Neuronal stem cell (in vitro differentiated cells): Measurements from ENCODE around the gene SOX13.

Experiments used
- DNase-seq: peaks from one replicate; pipeline ENCODE4 v3.0.0-alpha.2; 2013; ENCODE audit warnings: low spot score
- H2AFZ ChIP-seq: one replicate; pipeline ENCODE4 v1.6.1; 2013; ENCODE audit warnings: mild to moderate bottlenecking, low read length, inconsistent platforms
- H2AK5ac ChIP-seq: 2 replicates; pipeline ENCODE4 v1.6.1; 2013; ENCODE audit warnings: low read depth, mild to moderate bottlenecking, inconsistent platforms, low read length, moderate library complexity, mixed read lengths
- H2BK120ac ChIP-seq: 2 replicates; pipeline ENCODE4 v1.6.1; 2013; ENCODE audit warnings: low read depth, mild to moderate bottlenecking, inconsistent platforms, low read length, moderate library complexity, mixed read lengths
- H2BK12ac ChIP-seq: one replicate; pipeline ENCODE4 v1.6.1; 2013; ENCODE audit warnings: low read length, inconsistent platforms
- H2BK15ac ChIP-seq: 2 replicates; pipeline ENCODE4 v1.6.1; 2013; ENCODE audit warnings: mild to moderate bottlenecking, low read length, inconsistent platforms, mixed read lengths
- H2BK5ac ChIP-seq: one replicate; pipeline ENCODE4 v1.6.1; 2013; ENCODE audit warnings: inconsistent platforms, mild to moderate bottlenecking, low read length, moderate library complexity
- H3K14ac ChIP-seq: one replicate; pipeline ENCODE4 v1.6.1; 2013; ENCODE audit warnings: low read length, inconsistent platforms
- H3K18ac ChIP-seq: 2 replicates; pipeline ENCODE4 v1.6.1; 2013; ENCODE audit warnings: low read length, inconsistent platforms
- H3K23ac ChIP-seq: 2 replicates; pipeline ENCODE4 v1.6.1; 2013; ENCODE audit warnings: low read depth, mild to moderate bottlenecking, mixed read lengths, low read length, inconsistent platforms; ENCODE audit not compliant: poor library complexity
- H3K27ac ChIP-seq: replicated peaks from 3 replicates; pipeline ENCODE4 v1.5.1; 2013; ENCODE audit warnings: low read length, inconsistent platforms
- H3K27me3 ChIP-seq, 3 experiments: 2 replicates each; pipeline ENCODE4 v1.6.1; 2013; ENCODE audit warnings: low read length in 3 of 3, mild to moderate bottlenecking in 2 of 3, inconsistent platforms in 1 of 3, low read depth in 1 of 3, mixed read lengths in 1 of 3, moderate library complexity in 1 of 3; ENCODE audit not compliant: control insufficient read depth in 3 of 3, insufficient read depth in 3 of 3
- H3K36me3 ChIP-seq, 2 donors: replicated peaks in 1 of 2; 2 replicates each; pipeline ENCODE4 v1.6.1; 2013; ENCODE audit warnings: low read length in 2 of 2; ENCODE audit not compliant: control insufficient read depth in 2 of 2, insufficient read depth in 2 of 2
- H3K4ac ChIP-seq: 2 replicates; pipeline ENCODE4 v1.6.1; 2013; ENCODE audit warnings: inconsistent platforms, mild to moderate bottlenecking, low read length, moderate library complexity
- H3K4me1 ChIP-seq, 2 donors: 1 replicate in 1 of 2; 2 replicates in 1 of 2; pipeline ENCODE4 v1.6.1; 2013; ENCODE audit warnings: low read length in 2 of 2, low read depth in 1 of 2; ENCODE audit not compliant: control insufficient read depth in 2 of 2, insufficient read depth in 1 of 2
- H3K4me2 ChIP-seq: one replicate; pipeline ENCODE4 v1.6.1; 2013; ENCODE audit warnings: mild to moderate bottlenecking, low read length, inconsistent platforms; ENCODE audit not compliant: insufficient read depth, poor library complexity, severe bottlenecking
- H3K4me3 ChIP-seq, 2 donors: 2 replicates each; pipeline ENCODE4 v1.5.1; 2013; ENCODE audit warnings: low read length in 2 of 2, mild to moderate bottlenecking in 2 of 2, inconsistent platforms in 1 of 2, moderate library complexity in 1 of 2
- H3K79me1 ChIP-seq: one replicate; pipeline ENCODE4 v1.6.1; 2013; ENCODE audit warnings: low read depth, mild to moderate bottlenecking, inconsistent platforms, low read length, moderate library complexity
- H3K9ac ChIP-seq: one replicate; pipeline ENCODE4 v1.6.1; 2013; ENCODE audit warnings: mild to moderate bottlenecking, low read depth, low read length, inconsistent platforms; ENCODE audit not compliant: poor library complexity
- H3K9me3 ChIP-seq, 2 donors: replicated peaks in 1 of 2; 2 replicates each; pipeline versions ENCODE3 to v1.6.1; 2013; ENCODE audit warnings: low read length in 2 of 2, mild to moderate bottlenecking in 2 of 2, inconsistent platforms in 1 of 2, low read depth in 1 of 2, mixed read lengths in 1 of 2, moderate library complexity in 1 of 2; ENCODE audit not compliant: control insufficient read depth in 2 of 2, insufficient read depth in 1 of 2
- H4K8ac ChIP-seq: one replicate; pipeline ENCODE4 v1.6.1; 2013; ENCODE audit warnings: low read depth, mild to moderate bottlenecking, inconsistent platforms, low read length, moderate library complexity
- H4K91ac ChIP-seq: one replicate; pipeline ENCODE4 v1.6.1; 2013; ENCODE audit warnings: low read length, low read depth, mild to moderate bottlenecking, inconsistent platforms; ENCODE audit not compliant: poor library complexity
- WGBS, 2 donors: extraction: QIAGEN DNeasy Blood & Tissue Kit; methylation state at CpG; one replicate each; pipeline ENCODE4 v1.1.7; 2013; ENCODE audit warnings: missing lambda C conversion rate in 2 of 2, mixed read lengths in 1 of 2; ENCODE audit not compliant: insufficient read length in 2 of 2, insufficient replicate concordance in 1 of 2; ENCODE audit errors: extremely low coverage in 2 of 2; 5-methylcytosine and 5-hydroxymethylcytosine counted together

The SOX13 gene

DNA sequence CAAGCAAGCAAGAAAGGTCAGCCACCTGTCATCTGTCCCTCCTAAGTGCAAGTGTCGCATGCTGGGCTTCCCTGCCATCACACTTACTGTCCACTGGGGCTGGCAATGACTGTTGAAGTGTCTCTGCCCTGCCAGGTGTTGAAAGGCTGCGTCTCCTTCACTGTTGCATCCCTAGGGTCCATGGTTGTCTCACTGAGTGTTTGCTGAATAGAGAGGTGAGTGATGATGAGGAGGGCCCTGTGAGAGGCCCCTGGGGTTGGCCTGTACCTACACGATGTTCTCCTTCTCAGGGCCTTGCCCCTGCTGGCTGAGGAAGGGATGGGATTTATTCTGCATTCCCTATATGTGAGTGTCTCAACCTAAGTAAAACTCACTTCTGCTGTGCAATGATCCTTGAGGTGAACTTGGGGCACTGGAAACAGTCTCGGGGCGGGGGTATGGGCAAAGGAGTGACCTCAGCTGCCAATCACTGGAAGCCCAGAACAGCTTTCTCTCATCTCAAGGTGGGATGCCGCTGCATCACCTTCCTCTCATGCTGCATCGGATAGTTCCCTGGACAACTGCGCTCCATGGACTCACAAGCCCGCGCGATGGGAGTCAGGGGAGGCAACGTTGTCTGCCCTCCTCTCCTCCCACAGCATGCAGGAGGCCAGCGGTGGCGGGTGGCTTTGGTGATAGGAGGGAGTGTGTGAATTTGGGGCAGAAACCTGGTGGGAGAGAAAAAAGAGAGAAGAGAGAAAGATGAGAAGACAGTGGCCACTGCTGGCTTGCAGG, 35.8 kb upstream of the SOX13 start:
- H3K79me1 ChIP-seq = no peaks in the 10 kb centered on the region
- peak overlapping the region; percentile 32 for H2AFZ ChIP-seq
- peaks cover 2 to 8% of the 10 kb centered on the region in 2 donors for H3K4me1 ChIP-seq
- H4K8ac ChIP-seq = no peak overlapping the region
- H2BK5ac ChIP-seq = no peak overlapping the region
- no peak for DNase-seq
- H3K9ac ChIP-seq = no peak overlapping the region
- H3K27me3 ChIP-seq = peaks cover 0 to 16% (median 0%) of the 10 kb centered on the region in 3 experiments
- H3K4me2 ChIP-seq = no peak overlapping the region
- H2BK12ac ChIP-seq = no peak overlapping the region
- no peak overlapping the region for H3K4ac ChIP-seq
- peaks cover 0 to 1% of the 10 kb centered on the region in 2 donors for H3K9me3 ChIP-seq
- H3K18ac ChIP-seq = peak overlapping the region; percentile 15
- no peak overlapping the region for H2AK5ac ChIP-seq
- H3K36me3 ChIP-seq = no peaks in the 10 kb centered on the region
- H3K23ac ChIP-seq = no peak overlapping the region
- H3K27ac ChIP-seq = no peak overlapping the region
- no peak overlapping the region for H2BK120ac ChIP-seq
- WGBS, 2 donors = no CpG with 5 or more reads among the region's 14 CpGs
- peak overlapping the region; percentile 26 for H2BK15ac ChIP-seq
- no peak overlapping the region for H3K4me3 ChIP-seq
- no peak overlapping the region for H3K14ac ChIP-seq
- H4K91ac ChIP-seq = no peak overlapping the region

DNA sequence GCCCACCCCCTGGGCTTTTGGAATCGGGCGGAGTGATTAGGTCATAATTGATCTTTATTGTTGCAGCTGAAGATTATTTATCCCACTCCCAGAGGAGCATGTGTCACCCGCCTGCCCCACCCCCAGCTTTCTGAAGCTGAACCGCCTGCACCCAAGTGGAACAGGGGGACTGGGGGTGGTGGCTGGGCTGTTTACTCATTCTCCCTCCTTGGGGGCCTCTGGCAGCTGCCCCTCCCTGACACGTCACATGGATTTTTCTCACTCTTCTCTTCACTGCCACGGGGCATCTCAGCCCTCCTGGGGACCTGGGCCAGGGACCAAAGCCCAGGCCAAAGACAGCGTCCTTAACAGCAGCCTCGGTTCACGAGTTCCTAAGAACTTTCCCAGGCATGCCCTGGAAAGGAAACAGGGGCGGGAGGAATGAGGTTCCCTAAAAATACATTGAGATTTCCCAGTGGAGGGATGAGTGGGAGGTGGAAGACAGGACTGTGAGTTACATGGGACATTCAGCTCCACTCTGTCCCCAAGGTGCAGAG, 31.6 kb upstream of the SOX13 start:
- Histone ChIP-seq H3K27me3 (no peaks in the 10 kb centered on the region), H3K4me3 (no peak overlapping the region), H2AFZ (peak overlapping the region; percentile 41), H3K9ac (no peak overlapping the region), H2BK120ac (no peak overlapping the region), H4K91ac (no peak overlapping the region), H3K9me3 (peaks cover 1 to 4% of the 10 kb centered on the region in 2 donors), H3K79me1 (no peaks in the 10 kb centered on the region), H3K23ac (no peak overlapping the region), H3K36me3 (no peaks in the 10 kb centered on the region), H3K14ac (no peak overlapping the region), H2BK5ac (no peak overlapping the region), H4K8ac (no peak overlapping the region), H3K4ac (no peak overlapping the region), H2BK15ac (peak overlapping the region; percentile 61), H3K4me1 (peaks cover 2 to 6% of the 10 kb centered on the region in 2 donors), H3K27ac (no peak overlapping the region), H2BK12ac (no peak overlapping the region), H2AK5ac (no peak overlapping the region), H3K4me2 (no peak overlapping the region), H3K18ac (peak overlapping the region; percentile 44)
- no CpG with 5 or more reads among the region's 10 CpGs for WGBS, 2 donors
- DNase-seq = no peak

DNA sequence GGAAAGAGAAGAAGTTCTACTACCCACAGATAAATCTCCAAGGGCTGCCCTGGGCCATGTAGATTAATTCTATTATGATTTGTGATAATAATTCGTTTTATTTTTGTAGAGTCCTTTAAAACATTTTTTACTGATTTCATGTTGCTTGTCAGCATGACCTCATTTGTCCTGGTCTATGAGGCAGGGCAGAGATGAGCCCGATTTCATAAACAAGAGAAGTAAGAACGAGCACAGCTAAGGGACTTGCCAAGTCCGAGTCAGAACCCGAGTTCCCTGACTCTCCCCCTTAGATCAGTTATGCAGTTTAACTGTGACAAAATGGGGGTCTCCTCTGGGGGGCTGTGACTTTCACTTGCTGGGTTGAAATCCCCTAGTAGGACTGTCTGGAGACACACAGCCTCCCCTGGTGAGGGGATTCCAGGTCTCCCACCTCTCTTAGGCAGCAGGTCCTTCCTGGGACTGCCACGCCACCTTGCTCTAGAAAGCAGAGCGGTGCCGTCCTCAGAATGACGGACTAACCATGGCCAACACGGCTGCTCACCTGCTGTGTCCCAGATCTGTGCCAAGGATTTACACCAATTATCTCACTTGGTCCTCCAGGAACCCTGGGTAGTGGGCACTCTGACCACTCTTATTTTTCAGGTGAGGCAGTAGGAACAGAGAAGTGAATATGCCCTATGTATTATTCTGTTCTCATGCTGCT, 31.0 kb upstream of the SOX13 start:
- no peak overlapping the region for H3K23ac ChIP-seq
- H2BK12ac ChIP-seq = peak overlapping the region; percentile 18
- H3K4me3 ChIP-seq = no peak overlapping the region
- peaks cover 1 to 4% of the 10 kb centered on the region in 2 donors for H3K9me3 ChIP-seq
- no peak for DNase-seq
- H4K91ac ChIP-seq = peak overlapping the region; percentile 12
- H4K8ac ChIP-seq = no peak overlapping the region
- no peak overlapping the region for H2BK120ac ChIP-seq
- H3K79me1 ChIP-seq = no peaks in the 10 kb centered on the region
- H3K36me3 ChIP-seq = no peaks in the 10 kb centered on the region
- H2BK15ac ChIP-seq = no peak overlapping the region
- no peak overlapping the region for H3K4me2 ChIP-seq
- no peaks in the 10 kb centered on the region for H3K27me3 ChIP-seq
- H2AK5ac ChIP-seq = peak overlapping the region; percentile 41
- peak overlapping the region; percentile 41 for H2AFZ ChIP-seq
- no peak overlapping the region for H3K4ac ChIP-seq
- no peak overlapping the region for H2BK5ac ChIP-seq
- H3K27ac ChIP-seq = no peak overlapping the region
- peak overlapping the region; percentile 5 for H3K18ac ChIP-seq
- WGBS, 2 donors = no CpG with 5 or more reads among the region's 10 CpGs
- no peak overlapping the region for H3K9ac ChIP-seq
- peaks cover 2 to 9% of the 10 kb centered on the region in 2 donors for H3K4me1 ChIP-seq
- no peak overlapping the region for H3K14ac ChIP-seq

DNA sequence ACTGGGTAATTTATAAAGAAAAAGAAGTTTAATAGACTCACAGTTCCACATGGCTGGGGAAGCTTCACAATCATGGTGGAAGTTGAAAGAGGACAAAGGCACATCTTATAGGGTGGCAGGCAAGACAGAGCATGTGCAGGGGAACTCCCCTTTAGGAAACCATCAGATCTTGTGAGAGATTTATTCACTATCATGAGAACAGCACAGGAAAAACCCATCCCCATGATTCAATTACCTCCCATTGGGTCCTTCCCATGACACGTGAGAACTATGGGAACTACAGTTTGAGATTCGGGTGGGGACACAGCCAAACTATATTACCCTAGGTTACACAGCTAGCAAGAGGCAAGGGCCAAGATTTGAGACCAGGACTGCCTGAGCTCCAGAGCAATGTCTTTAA, 30.4 kb upstream of the SOX13 start:
- DNase-seq = no peak
- no CpG with 5 or more reads among the region's 2 CpGs for WGBS, 2 donors
- H2BK15ac ChIP-seq = no peak overlapping the region
- H3K27ac ChIP-seq = no peak overlapping the region
- no peak overlapping the region for H4K91ac ChIP-seq
- H2AFZ ChIP-seq = no peak overlapping the region
- no peak overlapping the region for H3K18ac ChIP-seq
- H4K8ac ChIP-seq = no peak overlapping the region
- H3K4me1 ChIP-seq = peaks cover under 1 to 5% of the 10 kb centered on the region in 2 donors
- no peak overlapping the region for H2AK5ac ChIP-seq
- no peak overlapping the region for H3K4me3 ChIP-seq
- no peak overlapping the region for H3K4ac ChIP-seq
- H2BK12ac ChIP-seq = no peak overlapping the region
- no peak overlapping the region for H3K14ac ChIP-seq
- peaks cover 1 to 4% of the 10 kb centered on the region in 2 donors for H3K9me3 ChIP-seq
- H2BK120ac ChIP-seq = no peak overlapping the region
- no peak overlapping the region for H3K23ac ChIP-seq
- no peaks in the 10 kb centered on the region for H3K36me3 ChIP-seq
- no peak overlapping the region for H3K4me2 ChIP-seq
- no peak overlapping the region for H2BK5ac ChIP-seq
- no peak overlapping the region for H3K9ac ChIP-seq
- no peaks in the 10 kb centered on the region for H3K27me3 ChIP-seq
- H3K79me1 ChIP-seq = no peaks in the 10 kb centered on the region
